Activated CD4-positive, CD25-positive, alpha-beta regulatory T cell treated with anti-CD3 and anti-CD28 coated beads, Interleukin-2, amount 50 U/mL, for 72 hours (primary cell): ENCODE measurements around the gene KLHL30.

ENCODE experiments used
- DNase-seq: peaks from one replicate; pipeline ENCODE4 v3.0.0; 2021

The KLHL30 gene

GRCh38 chr2:238148981-238149380 lies 10.5 kb downstream of the KLHL30 start:
- no peak for DNase-seq

GRCh38 chr2:238149841-238150572 lies 11.5 kb downstream of the KLHL30 start:
- DNase-seq = no peak

GRCh38 chr2:238150686-238151085 lies 12.2 kb downstream of the KLHL30 start:
- no peak for DNase-seq

GRCh38 chr2:238151205-238151604 lies 12.7 kb downstream of the KLHL30 start:
- no peak for DNase-seq

GRCh38 chr2:238151628-238152235 lies 13.3 kb downstream of the KLHL30 start:
- no peak for DNase-seq

- no peak for DNase-seq
These were observed 14.6 kb downstream of the KLHL30 start for GRCh38 chr2:238152771-238153688.

GRCh38 chr2:238154570-238154969 lies 16.1 kb downstream of the KLHL30 start:
- DNase-seq = no peak

GRCh38 chr2:238155051-238155760 lies 16.7 kb downstream of the KLHL30 start:
- DNase-seq = no peak

- DNase-seq = no peak
These were observed 17.6 kb downstream of the KLHL30 start for GRCh38 chr2:238155761-238156694.

- no peak for DNase-seq
These were observed 19.1 kb downstream of the KLHL30 start for GRCh38 chr2:238157506-238158017.

GRCh38 chr2:238158018-238158508 lies 19.6 kb downstream of the KLHL30 start:
- no peak for DNase-seq

GRCh38 chr2:238158509-238159070 lies 20.1 kb downstream of the KLHL30 start, which contains the start of gene ERFE:
Gene ERFE, plus strand, starts transcription at chr2:238158970. Its CDS starts 38 bp downstream, at chr2:238159008.
- DNase-seq = no peak

GRCh38 chr2:238159071-238159539 lies 20.6 kb downstream of the KLHL30 start:
- no peak for DNase-seq

- no peak for DNase-seq
These were observed 21.3 kb downstream of the KLHL30 start for GRCh38 chr2:238159661-238160205.

- DNase-seq = no peak
These were observed 22.0 kb downstream of the KLHL30 start for GRCh38 chr2:238160206-238161129.

- DNase-seq = no peak
These were observed 23.0 kb downstream of the KLHL30 start for GRCh38 chr2:238161291-238162051.

- no peak for DNase-seq
These were observed 23.9 kb downstream of the KLHL30 start for GRCh38 chr2:238162251-238162845.

GRCh38 chr2:238162846-238163441 lies 24.5 kb downstream of the KLHL30 start:
- no peak for DNase-seq
